OCI-LY7 (cell line): ENCODE data around the gene PIAS2. TPM values are rescaled to one million over a fixed set of nuclear protein-coding genes. Genes with fewer than 3 reads are reported as not detected.
"Not testable (repeated sequence)": the region's sequence is repeated elsewhere in the genome, so short reads cannot be mapped to it uniquely, and the experiment has no call there.

Experiments used
- BruUV-seq: library from RNA; stranded (reverse); fragments of 400-500 nt; replicated peaks from 2 replicates; lab custom pipeline; 2021; lab: Mats Ljungman, UMichigan
- CTCF ChIA-PET: fragments of 300-600 bp; sonication (Branson Sonifier 250); formaldehyde crosslinking; loops from one replicate; lab custom pipeline; 2022; ENCODE audit warnings: antibody characterized with exemption; ENCODE audit not compliant: unreplicated experiment; lab: Charles Lee
- POLR2A ChIA-PET: fragments of 300-600 bp; sonication (Branson Sonifier 250); formaldehyde crosslinking; loops from one replicate; lab custom pipeline; 2022; ENCODE audit warnings: antibody characterized with exemption; lab: Charles Lee
- DNase-seq: peaks from one replicate; pipeline ENCODE4 v3.0.0-alpha.2; 2015; ENCODE audit warnings: low spot score
- H2AFZ ChIP-seq: fragments of 200-600 bp; sonication (generic), shearing (Covaris generic); 2 replicates; pipeline ENCODE4 v1.6.1; 2014; ENCODE audit warnings: mild to moderate bottlenecking, antibody characterized with exemption, low read length, moderate library complexity
- H3K27ac ChIP-seq: fragments of 200-600 bp; sonication (generic); 2 replicates; pipeline ENCODE4 v1.5.1; 2014; ENCODE audit warnings: mixed run types, low read depth, mild to moderate bottlenecking, moderate library complexity, low read length, inconsistent platforms; ENCODE audit not compliant: poor library complexity, severe bottlenecking
- H3K36me3 ChIP-seq: fragments of 200-600 bp; sonication (generic); 2 replicates; pipeline ENCODE4 v1.6.1; 2014; ENCODE audit warnings: mild to moderate bottlenecking, antibody characterized with exemption, low read length, moderate library complexity, mixed read lengths; ENCODE audit not compliant: insufficient read depth
- H3K4me1 ChIP-seq: fragments of 200-600 bp; sonication (generic); 2 replicates; pipeline ENCODE4 v1.5.1; 2014; ENCODE audit warnings: mild to moderate bottlenecking, low read length; ENCODE audit not compliant: insufficient read depth, poor library complexity, severe bottlenecking
- H3K4me2 ChIP-seq: fragments of 200-600 bp; sonication (generic); 2 replicates; pipeline ENCODE4 v1.6.1; 2014; ENCODE audit warnings: mild to moderate bottlenecking, low read length
- H3K4me3 ChIP-seq: fragments of 200-600 bp; sonication (generic); 2 replicates; pipeline ENCODE4 v1.5.1; 2014; ENCODE audit warnings: mild to moderate bottlenecking, low read depth, low read length; ENCODE audit not compliant: poor library complexity, severe bottlenecking
- H3K79me2 ChIP-seq: fragments of 200-600 bp; sonication (generic); 2 replicates; pipeline ENCODE4 v1.6.1; 2016; ENCODE audit warnings: low read depth, mild to moderate bottlenecking, low read length, moderate library complexity, mixed read lengths; ENCODE audit not compliant: insufficient read depth
- H3K9me2 ChIP-seq: fragments of 200-600 bp; sonication (generic); 2 replicates; pipeline ENCODE4 v1.6.1; 2016; ENCODE audit warnings: mild to moderate bottlenecking, low read length, mixed read lengths; ENCODE audit not compliant: insufficient read depth
- H3K9me3 ChIP-seq: fragments of 200-600 bp; sonication (generic); 2 replicates; pipeline ENCODE4 v1.6.1; 2014; ENCODE audit warnings: mild to moderate bottlenecking, mixed run types, low read length, mixed read lengths
- H4K20me1 ChIP-seq: fragments of 200-600 bp; sonication (generic); 2 replicates; pipeline ENCODE4 v1.6.1; 2014; ENCODE audit warnings: mild to moderate bottlenecking, antibody characterized with exemption, low read length, moderate library complexity, mixed read lengths; ENCODE audit not compliant: insufficient read depth
- CTCF ChIP-seq: fragments of 200-600 bp; sonication (generic); conservative IDR thresholded peaks from 2 replicates; pipeline ENCODE4 v1.5.1; 2014; ENCODE audit warnings: mild to moderate bottlenecking, antibody characterized with exemption, low read length, moderate library complexity, mixed read lengths
- EZH2phosphoT487 ChIP-seq: fragments of 200-600 bp; sonication (generic); IDR thresholded peaks from 2 replicates; pipeline ENCODE4 v1.6.1; 2018; ENCODE audit warnings: low read depth, borderline replicate concordance, mild to moderate bottlenecking, mixed run types, antibody characterized with exemption, low read length, moderate library complexity, mixed read lengths
- intact Hi-C: fragments of 100-400 bp; cut with micrococcal nuclease; formaldehyde crosslinking; loops from one replicate; pipeline ENCODE4 v1.10.0; 2022; ENCODE audit not compliant: unreplicated experiment
- total RNA-seq, 2 experiments: library from RNA; depleted of rRNA in 1 of 2; stranded (reverse); fragments of >200 nt in 1 of 2; shearing (Covaris generic) in 1 of 2; gene quantifications; 2 replicates each; pipeline ENCODE4 v1.2.3, GENCODE V29; 2014 to 2022

PIAS2 gene
- total RNA-seq, 2 experiments from 2014 or later = 18.1 to 35.7 TPM

DNA sequence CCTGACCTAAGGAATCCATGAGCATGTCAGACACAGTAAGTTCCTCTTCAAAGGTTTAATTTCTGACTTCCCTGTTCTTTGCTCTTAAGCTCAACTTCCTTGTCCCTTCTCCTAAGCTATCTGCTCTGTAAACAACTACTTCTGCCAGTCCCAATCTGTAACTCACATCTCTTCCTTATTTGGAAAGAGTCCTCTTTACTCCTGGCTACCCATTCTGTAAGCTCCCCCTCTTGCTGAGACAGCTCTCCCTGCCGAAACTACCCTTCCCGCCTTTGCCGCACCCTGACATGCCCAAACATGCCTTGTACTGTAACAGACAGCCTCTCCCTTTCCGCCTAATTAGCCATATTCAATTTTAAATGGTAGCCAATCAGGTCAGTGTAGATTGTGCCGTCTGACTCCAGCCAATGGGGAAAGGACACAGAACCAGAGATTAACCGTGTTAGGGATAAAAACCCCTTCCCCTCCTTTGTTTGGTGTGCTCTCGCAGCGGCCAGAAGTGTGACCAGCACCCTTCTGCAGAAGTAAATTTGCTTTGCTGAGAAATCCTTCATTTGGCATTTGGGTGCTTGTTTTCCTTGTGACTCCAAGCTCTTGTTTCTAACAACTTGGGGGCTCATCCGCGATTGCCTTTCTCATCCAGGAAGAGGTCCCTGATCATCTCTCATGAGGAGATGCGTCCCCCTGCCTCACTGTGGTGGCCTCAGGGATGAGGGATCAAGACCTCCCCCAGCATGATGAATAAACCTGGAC lies 49.0 kb downstream of the PIAS2 start:
- no peaks in the 10 kb centered on the region for H3K9me2 ChIP-seq
- no peak overlapping the region for H3K4me3 ChIP-seq
- no peaks in the 10 kb centered on the region for H3K9me3 ChIP-seq
- H3K4me2 ChIP-seq = no peak overlapping the region
- POLR2A ChIA-PET = no interaction called here
- H3K79me2 ChIP-seq = peaks cover 16% of the 10 kb centered on the region
- intact Hi-C loops = no loop called here
- CTCF ChIA-PET = no interaction called here
- TF ChIP-seq CTCF (no peak), EZH2phosphoT487 (no peak)
- H2AFZ ChIP-seq = no peak overlapping the region
- no peaks in the 10 kb centered on the region for H4K20me1 ChIP-seq
- BruUV-seq = no TSS peak
- peaks cover 5% of the 10 kb centered on the region for H3K36me3 ChIP-seq
- no peak for DNase-seq
- no peaks in the 10 kb centered on the region for H3K4me1 ChIP-seq
- no peak overlapping the region for H3K27ac ChIP-seq

DNA sequence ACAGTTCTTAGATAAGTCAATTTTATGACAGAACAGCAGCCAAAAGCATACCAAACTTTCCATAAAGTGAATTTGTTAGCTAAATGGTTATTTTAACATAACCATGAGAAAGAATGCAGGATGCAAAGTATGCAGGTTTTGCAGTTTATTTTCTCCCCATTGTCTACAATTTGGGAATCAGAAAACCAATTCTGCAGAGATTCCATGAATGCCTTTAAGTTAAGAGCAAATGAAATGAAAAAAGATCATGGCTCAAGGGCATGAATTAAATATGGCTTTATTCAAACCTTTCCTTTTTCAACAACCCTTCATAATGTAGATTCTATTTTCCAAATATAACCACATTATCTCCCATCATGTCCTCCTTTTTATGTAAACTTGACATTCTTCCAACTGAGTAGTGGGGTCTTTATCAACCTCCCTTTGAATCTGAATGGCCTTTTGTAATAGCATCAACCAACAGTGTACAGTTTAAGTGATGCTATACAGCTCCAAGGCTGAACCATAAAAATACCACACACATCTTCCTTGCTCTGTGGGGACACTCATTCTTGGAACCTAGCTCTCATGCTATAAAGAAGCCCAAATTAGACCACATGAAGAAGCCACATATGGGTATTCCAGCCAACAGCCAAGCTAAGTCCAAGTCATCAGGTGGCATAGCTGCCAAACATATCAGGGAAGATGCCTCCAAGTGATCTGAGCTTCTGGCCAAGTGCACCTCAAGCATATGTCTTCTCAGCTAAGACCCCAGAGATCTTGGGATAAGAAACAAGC lies 49.8 kb downstream of the PIAS2 start:
- Histone ChIP-seq H3K9me2 (no peaks in the 10 kb centered on the region), H3K4me2 (no peak overlapping the region), H3K27ac (no peak overlapping the region), H4K20me1 (no peaks in the 10 kb centered on the region), H2AFZ (no peak overlapping the region), H3K4me3 (no peak overlapping the region), H3K4me1 (no peaks in the 10 kb centered on the region), H3K79me2 (peaks cover 16% of the 10 kb centered on the region), H3K9me3 (no peaks in the 10 kb centered on the region), H3K36me3 (peaks cover 5% of the 10 kb centered on the region)
- DNase-seq = no peak
- ChIA-PET POLR2A (no interaction called here), CTCF (no interaction called here)
- no peak for TF ChIP-seq EZH2phosphoT487
- no peak for TF ChIP-seq CTCF
- no TSS peak for BruUV-seq
- intact Hi-C loops = no loop called here

DNA sequence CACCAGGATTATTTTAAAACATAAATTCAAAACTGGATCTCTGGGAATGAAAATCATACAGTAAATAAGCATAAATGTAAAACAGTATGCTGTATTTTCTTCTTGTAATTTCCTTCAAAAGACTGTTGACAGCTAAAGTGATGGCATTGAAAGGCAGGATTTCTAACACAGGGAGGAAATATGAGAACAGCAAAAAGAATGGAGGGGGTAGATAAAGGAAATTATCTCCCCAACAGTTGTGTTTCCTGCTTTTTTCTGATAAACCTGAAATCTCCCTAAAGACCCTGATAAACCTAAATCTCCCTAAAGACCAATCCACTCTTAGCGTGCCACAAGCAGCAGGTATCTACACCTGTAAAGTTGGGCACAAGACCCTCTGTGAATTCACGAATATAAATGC lies 50.8 kb downstream of the PIAS2 start:
- no TSS peak for BruUV-seq
- no peak for DNase-seq
- Histone ChIP-seq H3K4me3 (no peak overlapping the region), H2AFZ (no peak overlapping the region), H3K9me2 (no peaks in the 10 kb centered on the region), H4K20me1 (no peaks in the 10 kb centered on the region), H3K4me2 (no peak overlapping the region), H3K4me1 (no peaks in the 10 kb centered on the region), H3K36me3 (peaks cover 6% of the 10 kb centered on the region), H3K27ac (no peak overlapping the region), H3K9me3 (no peaks in the 10 kb centered on the region), H3K79me2 (peaks cover 16% of the 10 kb centered on the region)
- intact Hi-C loops = no loop called here
- ChIA-PET POLR2A (no interaction called here), CTCF (no interaction called here)
- TF ChIP-seq CTCF (no peak), EZH2phosphoT487 (no peak)

GRCh38 chr18:46865245-46865644 lies 52.1 kb downstream of the PIAS2 start:
- H3K4me2 ChIP-seq, BruUV-seq, H3K4me3 ChIP-seq, H3K27ac ChIP-seq, H4K20me1 ChIP-seq, H2AFZ ChIP-seq, H3K9me3 ChIP-seq, CTCF ChIA-PET, H3K4me1 ChIP-seq, POLR2A ChIA-PET, intact Hi-C loops, H3K9me2 ChIP-seq, DNase-seq: not testable (repeated sequence)
- Histone ChIP-seq H3K36me3 (peaks cover 12% of the 10 kb centered on the region), H3K79me2 (peaks cover 16% of the 10 kb centered on the region)
